GM21576 (cell line): ENCODE measurements around the gene DAP3.
A peak's percentile ranks its signal among the peaks of the same experiment; 100 is the strongest.
"Not testable (repeated sequence)": the region's sequence is repeated elsewhere in the genome, so short reads cannot be mapped to it uniquely, and the experiment has no call there.

Experiments used
- ATAC-seq: cut with Tn5 transposase; IDR thresholded peaks from one replicate; pipeline ENCODE4 v1.9.1; 2021; ENCODE audit warnings: mild to moderate bottlenecking, moderate library complexity; ENCODE audit not compliant: unreplicated experiment

DAP3 gene

DNA sequence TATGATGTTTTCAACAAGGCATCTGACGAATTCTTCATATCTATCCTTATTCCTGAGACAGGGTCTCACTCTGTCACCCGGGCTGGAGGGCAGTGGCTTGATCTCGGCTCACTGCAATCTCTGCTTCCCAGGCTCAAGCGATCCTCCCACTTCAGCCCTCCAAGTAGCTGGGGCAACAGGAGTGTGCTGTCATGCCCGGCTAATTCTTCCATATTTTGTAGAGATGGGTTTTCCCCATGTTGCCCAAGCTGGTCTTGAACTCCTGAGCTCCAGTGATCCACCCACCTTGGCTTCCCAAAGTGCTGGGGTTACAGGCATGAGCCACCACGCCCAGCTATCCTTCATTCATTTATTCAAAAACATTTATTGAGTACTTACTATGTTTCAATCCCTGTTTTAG, 8.4 kb upstream of the DAP3 start:
- ATAC-seq = no peak

DNA sequence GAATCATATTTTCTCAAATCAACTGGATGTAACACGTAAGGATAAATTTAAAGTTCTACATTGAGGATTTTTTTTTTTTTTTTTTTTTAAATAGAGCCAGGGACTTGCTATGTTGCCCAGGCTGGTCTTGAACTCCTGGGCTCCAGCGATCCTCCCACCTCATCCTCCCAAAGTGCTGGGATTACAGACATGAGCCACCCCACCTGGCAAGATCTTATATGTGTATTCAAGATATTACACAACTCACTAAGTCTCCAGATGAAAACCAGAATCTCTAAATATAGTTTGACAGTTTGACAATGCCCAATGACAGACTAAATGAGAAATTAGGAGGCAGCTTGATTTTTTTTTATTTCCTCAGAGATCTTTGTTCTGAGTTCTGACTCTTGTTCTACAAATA, 7.1 kb upstream of the DAP3 start:
- no peak for ATAC-seq

DNA sequence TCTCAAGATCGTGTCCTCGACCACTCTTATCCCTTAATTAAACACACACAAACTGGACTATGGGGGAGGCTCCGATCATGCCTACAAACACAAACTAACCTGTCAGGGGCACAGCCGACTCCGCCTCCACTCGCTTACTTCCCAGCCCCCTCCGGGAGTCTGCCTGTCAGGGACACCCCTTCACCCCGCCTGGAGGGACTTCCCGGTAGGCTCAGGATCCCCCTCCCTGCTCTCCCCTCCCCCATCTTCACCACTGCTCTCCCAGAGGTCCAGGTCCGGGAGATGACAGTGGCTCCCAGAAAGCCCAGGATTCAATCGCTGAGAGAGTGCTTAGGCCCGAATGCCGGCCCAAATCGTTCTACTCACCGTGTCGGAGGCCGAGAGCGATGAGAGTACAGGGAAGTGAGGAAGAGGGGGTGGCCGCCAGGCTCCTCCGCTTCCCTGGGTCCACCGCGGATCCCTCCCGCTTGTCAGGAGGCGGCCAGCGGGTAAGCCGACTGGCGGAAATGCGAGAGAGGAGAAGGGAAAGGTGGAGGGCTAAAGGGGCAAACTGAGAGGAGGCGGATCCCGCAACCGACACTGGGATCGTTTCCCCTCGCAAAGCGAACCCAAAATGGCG, 1.1 kb upstream of the DAP3 start:
- ATAC-seq = peak; percentile 1

DNA sequence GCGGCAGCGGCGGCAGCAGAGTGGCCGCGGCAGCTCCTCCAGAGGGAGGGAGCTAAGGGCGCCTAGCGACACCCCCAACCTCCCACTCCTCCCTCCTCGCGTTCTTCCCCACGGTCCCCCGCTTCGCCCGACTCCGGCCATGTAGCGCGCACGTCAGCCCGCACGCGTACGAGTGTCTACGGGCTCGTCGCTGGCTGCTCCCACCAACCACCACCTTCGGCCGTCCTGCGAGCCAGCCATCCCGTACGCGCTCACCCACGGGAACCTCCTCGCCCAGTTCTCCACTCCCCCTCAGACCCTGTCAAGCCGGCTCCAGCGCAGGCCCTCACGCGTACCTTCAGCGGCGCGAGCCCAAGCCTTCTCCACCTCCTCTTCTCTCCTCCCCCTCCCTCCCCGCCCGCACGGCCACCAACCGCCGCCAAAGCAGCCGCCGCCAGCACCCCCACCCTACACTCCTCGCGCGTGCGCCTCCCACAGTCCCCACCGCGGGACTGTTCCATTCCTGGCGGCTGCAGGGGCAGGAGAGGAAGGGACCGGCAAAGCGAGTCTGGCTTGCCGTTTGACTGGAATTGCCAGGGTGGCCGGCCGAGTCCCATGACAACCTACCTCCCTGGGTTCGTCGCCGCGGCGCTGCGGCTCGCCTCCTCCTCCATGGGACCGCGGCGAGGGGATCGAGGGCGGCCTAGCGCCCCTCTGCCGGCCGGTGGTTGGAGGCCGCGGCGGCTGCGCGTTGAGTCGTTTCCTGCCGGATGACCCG, 389 bp upstream of the DAP3 start, which contains the start of gene YY1AP1:
Gene YY1AP1 (minus strand): TSS at position 451 of the 757 bp plus-strand sequence. CDS start 8,338 bp downstream, outside the sequence.
- ATAC-seq = peak; percentile 76

DNA sequence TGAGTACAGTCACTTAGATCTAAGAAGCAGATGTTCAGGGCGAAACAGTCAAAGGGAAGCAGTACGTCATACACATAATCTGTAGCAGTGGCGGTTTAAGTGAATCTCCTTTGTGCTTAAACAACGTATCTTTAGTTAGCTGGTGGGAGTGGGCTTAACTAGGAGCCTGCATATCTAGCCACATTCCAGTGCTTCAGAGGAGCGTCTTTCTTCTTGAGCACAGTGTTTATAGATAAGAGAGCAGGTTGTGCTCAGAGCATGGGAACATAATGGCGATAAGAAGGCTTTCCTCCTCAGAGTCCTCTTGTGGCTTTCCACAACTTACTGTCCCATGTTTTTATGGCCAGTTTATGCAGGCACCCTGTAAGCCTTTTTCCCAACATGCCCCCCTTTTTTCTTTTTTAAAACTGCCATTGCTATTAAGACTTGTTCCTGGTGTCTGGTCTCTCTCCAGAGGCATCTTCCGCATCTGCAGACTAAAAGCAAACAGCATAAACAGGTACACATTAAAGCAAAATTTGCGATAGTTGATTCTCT, 3.2 kb downstream of the DAP3 start:
- ATAC-seq = no peak

DNA sequence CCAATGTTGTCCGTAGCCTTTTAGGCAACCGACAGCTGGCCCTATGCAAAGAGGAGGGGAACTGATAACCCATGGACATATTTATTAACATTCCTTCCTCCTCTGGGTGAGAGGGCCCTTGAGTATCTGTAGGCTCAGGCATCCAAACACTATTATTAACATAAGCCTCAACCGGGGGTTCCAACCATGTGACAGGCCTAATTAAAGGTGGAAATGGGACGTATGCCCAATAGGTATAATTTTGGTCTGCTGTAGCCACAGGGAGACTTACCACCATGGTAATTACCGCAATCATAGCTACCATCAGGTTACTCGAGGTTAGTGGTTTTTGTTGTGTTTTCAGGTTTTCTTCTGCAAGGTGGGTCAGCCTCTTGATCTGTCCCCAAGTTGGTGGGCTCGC, 5.3 kb downstream of the DAP3 start:
- ATAC-seq = no peak

DNA sequence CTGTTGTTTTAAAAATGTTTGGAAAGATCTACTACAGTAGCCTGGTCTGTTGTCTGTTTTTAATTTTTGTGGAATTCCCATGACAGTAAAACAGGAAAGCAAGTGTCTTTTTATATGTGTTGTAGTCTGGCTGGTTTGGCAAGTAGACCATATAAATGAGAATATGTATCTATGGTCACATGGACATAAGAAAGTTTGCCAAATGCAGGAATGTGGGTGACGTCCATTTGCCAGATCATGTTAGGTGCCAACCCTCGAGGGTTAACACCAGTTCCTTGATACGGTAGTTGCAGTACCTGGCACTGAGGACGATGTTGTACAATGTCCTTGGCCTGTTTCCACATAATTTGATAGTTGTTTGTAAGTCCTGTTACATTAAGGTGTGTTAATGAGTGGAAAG, 6.2 kb downstream of the DAP3 start:
- no peak for ATAC-seq

DNA sequence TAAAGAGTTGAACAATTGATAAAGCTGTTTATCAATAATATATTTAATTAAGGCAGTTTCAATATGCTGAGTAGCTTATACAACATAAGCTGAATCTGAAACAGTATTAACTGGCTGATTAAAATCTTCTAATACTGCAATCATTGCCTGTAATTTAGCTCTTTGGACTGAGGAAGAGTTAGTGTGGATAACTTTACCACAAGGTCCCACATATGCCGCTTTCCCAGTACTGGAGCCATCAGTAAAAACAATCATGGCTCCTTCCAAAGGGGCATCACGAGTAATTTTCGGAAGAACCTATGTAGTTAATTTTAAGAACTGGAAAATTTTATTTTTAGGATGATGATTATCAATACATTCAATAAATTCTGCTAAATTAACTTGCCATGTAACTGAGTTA, 6.7 kb downstream of the DAP3 start:
- no peak for ATAC-seq

DNA sequence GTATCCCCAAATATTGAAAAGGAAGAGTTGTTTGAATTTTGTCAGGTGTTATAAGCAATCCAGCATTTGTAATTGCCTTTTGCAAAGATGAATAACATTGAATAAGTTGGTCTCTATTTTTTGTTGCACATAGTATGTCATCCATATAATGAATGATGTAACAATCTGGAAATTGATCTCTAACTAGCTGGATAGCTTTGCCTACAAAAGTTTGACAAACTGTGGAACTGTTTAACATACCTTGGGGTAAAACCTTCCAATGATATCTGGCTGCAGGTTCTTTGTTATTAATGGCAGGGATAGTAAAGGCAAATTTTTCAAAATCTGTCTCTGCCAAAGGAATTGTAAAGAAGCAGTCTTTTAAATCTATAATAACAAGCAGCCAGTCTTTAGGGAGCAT, 7.6 kb downstream of the DAP3 start:
- no peak for ATAC-seq

DNA sequence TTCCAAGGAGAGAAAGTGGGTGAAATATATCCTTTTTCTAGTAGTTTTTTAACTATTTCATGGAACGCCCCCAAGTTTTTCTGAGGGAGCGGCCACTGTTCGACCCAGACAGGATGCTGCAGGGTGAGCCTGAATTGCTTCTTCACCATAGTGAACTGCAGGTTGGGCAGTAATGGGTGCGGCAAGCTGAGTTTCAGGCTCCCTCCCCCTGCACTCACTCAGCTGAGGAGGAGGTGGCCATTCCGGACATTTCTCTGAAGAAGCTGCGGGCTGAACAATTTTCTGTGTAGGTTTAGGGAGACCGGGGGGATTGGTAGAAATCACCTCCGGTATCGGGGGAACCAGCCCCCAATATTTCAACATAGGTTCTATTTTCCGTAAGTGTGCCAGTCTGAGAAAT, 8.2 kb downstream of the DAP3 start:
- ATAC-seq = no peak

DNA sequence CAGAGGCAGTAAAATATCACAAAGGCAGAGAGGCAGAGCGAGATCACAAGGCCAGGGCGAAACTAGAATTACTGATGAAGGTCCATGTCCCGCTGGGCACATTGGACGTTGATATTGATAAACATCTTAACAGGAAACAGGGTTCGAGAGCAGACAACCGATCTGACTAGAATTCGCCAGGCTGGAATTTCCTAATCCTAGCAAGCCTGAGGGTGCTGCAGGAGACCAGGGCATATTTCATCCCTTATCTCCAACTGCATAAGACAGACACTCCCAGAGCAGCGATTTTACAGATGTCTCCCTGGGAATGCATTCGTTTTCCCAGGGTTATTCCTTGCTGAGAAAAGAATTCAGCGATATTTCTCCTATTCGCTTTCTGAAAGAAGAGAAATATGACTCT, 8.7 kb downstream of the DAP3 start:
- ATAC-seq = not testable (repeated sequence)

DNA sequence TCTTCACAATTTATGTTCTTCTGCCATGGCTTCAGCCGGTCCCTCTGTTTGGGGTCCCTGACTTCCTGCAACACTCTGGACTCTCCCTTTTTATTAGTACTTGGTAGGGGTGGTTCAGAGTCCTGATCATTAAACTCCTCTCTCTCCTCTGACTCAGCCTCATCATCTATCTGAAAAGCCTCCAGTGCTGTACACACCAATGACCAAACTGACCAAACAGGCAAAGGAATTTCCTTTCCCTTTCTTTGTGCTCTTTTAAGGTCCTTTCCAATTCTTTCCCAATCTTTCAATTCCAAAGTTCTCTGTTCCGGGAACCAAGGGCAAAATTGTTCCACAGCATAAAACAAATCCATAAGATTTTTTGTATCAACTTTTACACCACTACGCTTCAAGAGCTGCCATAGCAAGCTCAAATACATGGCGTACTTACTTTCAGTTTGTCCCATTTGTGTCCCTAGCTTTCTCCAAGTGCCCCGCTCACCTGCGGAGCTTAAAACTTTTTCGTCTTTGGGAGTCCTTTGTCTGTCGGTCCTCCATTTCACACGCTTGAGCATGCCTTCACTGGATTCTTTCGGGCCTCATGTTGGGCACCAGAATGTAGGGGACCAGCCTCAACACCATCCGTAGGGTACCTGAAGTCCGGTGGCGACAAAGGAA, 9.6 kb downstream of the DAP3 start:
- no peak for ATAC-seq

DNA sequence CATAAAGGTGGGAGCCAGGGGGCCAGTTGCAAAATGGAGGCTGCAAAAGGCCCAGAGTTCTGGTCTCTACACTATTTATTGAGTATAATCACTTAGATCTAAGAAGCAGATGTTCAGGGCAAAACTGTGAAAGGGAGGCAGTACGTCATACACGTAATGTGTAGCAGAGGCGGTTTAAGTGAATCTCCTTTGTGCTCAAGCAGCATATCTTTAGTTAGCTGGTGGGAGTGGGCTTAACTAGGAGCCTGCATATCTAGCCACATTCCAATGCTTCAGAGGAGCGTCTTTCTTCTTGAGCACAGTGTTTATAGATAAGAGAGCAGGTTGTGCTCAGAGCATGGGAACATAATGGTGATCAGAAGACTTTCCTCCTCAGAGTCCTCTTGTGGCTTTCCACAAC, 10.2 kb downstream of the DAP3 start:
- not testable (repeated sequence) for ATAC-seq

DNA sequence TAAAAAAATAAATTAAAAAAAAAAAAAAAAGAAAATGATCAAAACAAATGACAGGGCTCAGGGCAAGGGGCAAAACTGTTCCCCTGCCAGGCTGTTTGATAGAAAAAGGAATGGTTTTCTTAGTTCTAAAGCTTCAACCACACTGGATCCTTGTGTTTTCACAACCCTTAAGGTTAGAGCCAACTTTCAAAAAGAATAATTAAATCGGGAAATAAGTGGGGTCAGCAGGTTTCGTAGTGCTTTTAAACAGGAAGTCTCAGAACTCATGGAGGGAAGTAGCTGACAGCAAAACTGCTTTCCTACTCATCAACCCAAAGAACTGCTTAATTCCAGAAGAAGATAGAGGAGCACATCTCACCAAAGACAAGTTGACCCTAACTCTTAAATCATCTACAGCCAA, 12.8 kb downstream of the DAP3 start:
- ATAC-seq = not testable (repeated sequence)

DNA sequence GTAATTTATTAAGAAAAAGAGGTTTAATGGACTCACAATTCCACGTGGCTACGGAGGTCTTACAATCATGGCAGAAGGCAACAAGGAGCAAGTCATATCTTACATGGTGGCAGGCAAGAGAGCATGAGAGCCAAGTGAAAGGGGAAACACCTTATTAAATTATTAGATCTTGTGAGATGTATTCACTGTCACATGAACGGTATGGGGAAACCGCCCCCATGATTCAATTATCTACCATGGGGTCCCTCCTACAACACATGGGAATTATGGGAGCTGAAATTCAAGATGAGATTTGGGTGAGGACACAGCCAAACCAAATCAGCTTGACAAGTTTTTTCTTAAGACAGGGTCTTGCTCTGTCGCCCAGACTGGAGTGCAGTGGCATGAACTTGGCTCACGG, 14.3 kb downstream of the DAP3 start:
- no peak for ATAC-seq

DNA sequence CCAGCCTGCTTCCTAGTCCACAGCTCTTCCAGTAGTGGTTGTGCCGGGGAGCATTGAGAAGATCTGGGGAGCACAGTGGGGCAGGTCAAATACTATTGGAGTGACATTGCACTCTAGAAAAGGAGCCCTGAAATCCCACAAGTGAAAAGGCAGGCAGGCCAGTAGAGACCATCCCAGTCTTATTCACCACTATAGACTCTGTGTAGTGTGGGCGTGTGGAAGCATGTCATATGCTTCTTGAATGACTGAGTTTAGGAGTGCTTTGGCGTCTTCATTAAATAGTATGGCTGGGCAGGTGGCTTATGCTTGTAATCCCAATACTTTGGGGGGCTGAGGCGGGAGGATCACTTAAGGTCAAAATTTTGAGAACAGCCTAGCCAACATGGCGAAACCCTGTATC, 15.5 kb downstream of the DAP3 start:
- not testable (repeated sequence) for ATAC-seq

DNA sequence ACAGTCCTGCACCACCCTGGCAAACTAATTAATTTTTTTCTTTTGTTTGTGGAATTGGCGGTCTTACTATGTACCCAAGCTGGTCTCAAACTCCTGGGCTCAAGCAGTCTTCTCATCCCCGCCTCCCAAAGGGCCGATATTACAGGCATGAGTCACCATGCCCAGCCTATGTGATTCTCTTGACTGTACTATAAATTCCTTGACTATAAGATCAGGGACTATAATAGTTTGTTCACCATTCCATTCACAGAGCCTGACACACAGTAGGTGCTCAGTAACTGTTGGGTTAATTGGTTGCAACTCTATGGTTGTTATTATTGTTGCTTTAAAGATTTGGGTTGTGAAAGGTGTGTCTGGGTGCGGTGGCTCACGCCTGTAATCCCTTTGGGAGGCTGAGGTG, 17.2 kb downstream of the DAP3 start:
- ATAC-seq = no peak

DNA sequence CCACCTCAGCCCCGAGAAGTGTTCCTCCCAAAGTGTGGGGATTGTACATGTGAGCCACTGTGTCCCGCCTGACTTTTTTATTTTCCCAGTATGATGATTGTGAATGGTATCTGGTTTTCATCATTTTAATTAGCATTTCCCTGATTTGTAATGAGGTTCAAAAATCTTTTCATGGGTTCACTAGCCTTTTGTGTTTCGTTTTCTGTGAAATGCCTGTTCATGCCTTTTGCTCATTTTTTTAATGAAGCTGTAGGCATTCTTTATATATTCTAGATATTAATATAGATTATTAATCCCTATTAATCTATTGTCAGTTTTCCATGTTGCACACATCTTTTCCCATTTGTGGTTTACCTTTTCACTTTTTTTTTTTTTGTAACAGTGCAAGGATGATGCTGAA, 20.5 kb downstream of the DAP3 start:
- no peak for ATAC-seq

DNA sequence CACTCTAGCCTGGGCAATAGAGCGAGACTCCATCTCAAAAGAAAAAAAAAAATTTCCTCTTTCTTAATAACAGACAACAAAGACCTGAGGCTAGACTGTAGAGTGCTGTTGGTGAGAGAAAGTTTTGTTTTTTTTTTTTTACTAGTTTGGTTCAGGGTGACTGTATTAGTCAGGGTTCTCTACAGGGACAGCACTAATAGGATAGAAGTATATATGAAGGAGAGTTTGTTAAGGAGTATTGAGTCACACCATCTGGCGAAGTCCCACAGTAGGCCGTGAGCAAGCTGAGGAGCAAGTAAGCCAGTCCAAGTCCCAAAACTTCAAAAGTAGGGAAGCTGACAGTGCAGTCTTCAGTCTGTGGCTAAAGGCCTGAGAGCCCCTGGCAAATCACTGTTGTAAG, 22.6 kb downstream of the DAP3 start:
- ATAC-seq = not testable (repeated sequence)

DNA sequence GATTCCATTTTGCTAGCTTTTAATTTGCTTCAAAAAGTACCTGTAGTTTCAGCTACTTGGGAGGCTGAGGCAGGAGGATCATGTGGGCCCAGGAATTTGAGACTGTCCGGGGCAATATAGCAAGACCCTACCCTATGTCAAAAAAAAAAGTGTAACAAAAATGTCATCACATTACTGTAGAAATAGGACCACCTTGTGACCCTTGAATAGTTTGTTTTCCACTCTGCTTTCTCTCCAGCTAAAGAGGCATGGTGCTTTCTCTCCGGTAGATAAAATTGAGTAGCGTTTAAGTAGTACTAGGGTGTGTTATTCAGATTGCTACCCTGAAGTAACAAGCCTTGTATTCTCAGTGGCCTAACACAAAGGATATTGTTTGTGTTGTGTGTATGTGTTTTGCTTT, 23.7 kb downstream of the DAP3 start:
- ATAC-seq = not testable (repeated sequence)

DNA sequence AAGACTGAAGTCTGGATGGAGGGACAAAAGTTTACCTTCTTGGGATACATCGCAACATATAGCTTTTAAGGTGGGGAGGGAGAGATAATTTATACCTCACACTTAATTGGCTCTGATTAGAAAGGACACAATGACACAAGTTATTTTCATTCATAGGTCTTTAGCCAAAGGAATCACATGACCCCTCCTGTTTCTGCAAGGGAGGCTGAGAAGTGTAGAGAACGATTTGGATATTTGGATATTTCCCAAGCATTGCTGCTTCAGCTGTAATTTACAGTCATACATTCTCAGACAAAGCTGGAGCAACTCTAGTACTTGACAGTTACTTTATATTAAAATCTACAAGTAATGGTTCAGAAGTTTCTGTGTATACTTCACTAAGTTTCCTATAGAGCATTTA, 24.2 kb downstream of the DAP3 start:
- ATAC-seq = no peak

DNA sequence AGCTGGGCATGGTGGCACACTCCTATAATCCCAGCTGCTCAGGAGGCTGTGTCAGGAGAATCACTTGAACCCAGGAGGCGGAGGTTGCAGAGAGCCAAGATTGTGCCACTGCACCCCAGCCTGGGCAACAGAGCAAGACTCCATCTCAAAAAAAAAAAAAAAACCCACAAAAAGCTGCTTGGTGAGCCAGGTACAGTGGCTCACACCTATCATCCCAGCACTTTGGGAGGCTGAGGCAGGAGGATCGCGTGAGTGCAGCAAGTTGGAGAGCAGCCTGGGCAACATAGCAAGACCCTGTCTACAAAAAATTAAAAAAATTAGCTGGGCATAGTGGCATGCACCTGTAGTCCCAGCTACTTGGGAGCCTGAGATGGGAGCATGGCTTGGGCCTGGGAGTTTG, 26.2 kb downstream of the DAP3 start:
- not testable (repeated sequence) for ATAC-seq
